Cardiac fibroblast (primary cell): Measurements from ENCODE around the gene ATF4.
A peak's percentile ranks its signal among the peaks of the same experiment; 100 is the strongest.

Experiments
- DNase-seq, 2 donors: peaks; one replicate each; pipeline versions ENCODE4 v3.0.0 to v3.0.0-alpha.2; 2010; ENCODE audit warnings: low read depth in 2 of 2
- H3K4me3 ChIP-seq, 2 donors: replicated peaks in 1 of 2; 1 replicate in 1 of 2; 2 replicates in 1 of 2; pipeline ENCODE4 v1.5.1; 2011; ENCODE audit warnings: low read depth in 2 of 2, low read length in 2 of 2, mild to moderate bottlenecking in 2 of 2, moderate library complexity in 1 of 2
- TF ChIP-seq, protein P1 (sequence below): IDR thresholded peaks from one replicate; pipeline ENCODE4 v1.5.1; 2011; ENCODE audit warnings: low read depth, mild to moderate bottlenecking, low read length, inconsistent platforms

Gene ATF4

DNA sequence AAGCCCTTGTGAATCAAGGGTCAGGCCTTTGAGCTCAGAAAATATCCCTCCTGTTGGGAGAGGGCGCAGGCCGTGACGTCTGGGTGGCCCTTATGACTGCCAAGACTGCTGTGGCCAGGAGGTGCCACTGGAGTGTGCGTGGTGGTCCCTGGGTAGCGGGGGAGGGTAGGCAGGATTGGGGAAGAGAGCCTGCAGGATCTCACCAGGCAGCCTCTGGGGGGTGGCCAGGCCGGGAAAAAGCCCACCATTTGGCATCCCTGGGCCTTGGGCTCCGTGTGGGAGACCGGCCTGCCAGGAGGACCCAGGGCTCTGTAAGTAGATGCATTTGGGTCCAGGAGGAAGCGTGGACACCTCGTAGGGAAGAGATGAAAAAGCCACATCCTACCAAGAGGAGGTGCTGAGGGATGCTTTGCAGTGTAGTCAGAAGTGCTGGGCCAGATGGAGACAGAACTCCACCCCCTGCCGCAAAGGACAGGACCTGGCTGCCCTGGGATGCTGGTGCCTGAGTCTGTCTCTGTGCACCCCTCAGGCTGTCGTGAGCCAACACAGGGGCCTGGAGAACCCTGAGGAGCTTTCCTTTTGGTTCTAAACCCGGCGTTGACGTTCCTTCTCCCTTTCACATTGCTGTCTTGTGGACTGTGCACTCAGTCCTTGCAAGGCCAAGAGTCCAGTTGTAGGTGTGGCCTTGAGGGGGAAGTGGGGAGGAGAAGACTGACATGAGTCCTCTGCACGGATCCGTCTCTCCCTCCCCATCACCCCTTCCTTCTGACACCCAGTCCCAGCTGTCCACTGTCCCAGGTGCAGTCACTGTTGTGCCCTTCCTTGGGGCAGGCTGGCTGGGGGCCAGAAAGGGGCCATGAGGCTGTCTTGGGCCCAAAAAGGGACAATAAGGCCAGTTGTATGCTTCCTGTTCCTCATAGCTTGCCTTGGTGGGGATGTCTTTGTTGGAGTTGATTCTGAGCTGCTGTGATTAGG is 31.0 kb upstream of the ATF4 start:
- TF ChIP-seq, protein P1, sequence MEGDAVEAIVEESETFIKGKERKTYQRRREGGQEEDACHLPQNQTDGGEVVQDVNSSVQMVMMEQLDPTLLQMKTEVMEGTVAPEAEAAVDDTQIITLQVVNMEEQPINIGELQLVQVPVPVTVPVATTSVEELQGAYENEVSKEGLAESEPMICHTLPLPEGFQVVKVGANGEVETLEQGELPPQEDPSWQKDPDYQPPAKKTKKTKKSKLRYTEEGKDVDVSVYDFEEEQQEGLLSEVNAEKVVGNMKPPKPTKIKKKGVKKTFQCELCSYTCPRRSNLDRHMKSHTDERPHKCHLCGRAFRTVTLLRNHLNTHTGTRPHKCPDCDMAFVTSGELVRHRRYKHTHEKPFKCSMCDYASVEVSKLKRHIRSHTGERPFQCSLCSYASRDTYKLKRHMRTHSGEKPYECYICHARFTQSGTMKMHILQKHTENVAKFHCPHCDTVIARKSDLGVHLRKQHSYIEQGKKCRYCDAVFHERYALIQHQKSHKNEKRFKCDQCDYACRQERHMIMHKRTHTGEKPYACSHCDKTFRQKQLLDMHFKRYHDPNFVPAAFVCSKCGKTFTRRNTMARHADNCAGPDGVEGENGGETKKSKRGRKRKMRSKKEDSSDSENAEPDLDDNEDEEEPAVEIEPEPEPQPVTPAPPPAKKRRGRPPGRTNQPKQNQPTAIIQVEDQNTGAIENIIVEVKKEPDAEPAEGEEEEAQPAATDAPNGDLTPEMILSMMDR, result no peak
- H3K4me3 ChIP-seq, result no peak overlapping the region
- DNase-seq, result no peak

DNA sequence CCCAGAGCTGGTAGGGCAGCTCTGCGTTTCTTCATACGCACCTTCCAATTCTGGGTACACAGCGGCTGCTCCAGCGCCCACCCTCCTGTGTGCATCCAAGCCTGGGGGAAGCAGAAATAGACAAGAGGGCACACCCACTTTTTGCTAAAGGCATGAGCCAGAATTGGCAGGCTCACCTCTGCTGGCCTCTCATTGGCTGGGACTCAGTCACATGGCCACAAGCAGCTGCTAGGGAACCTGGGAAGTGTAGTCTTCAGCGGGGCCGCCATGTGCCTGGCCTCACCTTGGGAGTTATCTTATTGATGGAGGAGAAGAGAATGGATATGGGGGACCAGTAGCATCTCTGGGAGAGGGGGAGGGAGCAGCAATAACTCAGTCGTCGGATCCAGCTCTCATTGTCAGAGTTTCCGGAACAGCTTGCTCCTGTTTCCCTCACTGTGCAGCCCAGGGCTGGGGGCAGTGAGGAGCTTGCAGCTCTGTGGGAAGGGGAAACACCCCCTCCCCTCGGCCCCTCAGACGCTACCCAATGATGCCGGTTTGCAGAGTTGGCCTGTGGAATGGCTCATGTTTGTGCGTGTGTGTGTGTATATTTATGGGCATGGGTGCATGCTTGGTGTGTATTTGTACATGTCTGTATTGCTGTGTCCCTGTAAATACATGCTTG is 30.1 kb upstream of the ATF4 start:
- peak; percentile 82 to 83 for DNase-seq
- no peak overlapping the region for H3K4me3 ChIP-seq
- TF ChIP-seq, protein P1, result no peak

DNA sequence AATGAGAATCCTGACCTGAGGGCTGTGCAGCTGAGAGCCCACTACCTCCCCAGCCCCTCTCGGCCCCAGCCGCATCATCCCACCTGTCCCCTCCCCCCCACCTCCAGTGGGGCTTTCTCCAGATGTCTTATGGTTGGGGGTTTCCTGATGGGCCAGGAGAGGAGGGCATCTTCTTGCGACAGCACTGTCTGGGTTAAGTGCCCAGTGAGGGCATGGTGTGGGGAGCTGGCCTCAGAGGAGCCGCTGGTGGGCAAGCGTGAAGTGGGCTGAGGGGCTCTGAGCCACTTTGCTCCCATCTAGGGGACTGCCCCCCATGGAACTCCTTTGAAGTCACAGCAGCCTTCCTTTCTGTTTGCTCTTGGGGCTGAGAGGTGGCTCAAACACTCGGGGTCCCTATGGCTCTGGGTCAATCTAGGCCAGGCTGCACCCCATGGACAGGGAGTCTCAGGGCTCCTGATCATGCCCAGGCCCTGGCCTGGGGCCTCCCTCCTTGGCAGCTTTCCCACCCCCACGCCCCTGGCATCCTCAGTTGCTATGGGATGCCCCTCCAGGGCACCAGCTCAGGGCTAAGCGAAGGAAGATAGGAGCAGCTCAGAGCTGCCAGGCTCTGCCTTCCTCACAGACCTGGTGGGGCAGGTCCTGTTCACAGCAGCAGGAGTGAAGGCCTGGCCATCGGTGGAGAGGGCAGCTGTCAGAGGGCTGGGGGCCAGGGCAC is 29.2 kb upstream of the ATF4 start:
- TF ChIP-seq, protein P1, result no peak
- no peak for DNase-seq
- H3K4me3 ChIP-seq, result no peak overlapping the region

DNA sequence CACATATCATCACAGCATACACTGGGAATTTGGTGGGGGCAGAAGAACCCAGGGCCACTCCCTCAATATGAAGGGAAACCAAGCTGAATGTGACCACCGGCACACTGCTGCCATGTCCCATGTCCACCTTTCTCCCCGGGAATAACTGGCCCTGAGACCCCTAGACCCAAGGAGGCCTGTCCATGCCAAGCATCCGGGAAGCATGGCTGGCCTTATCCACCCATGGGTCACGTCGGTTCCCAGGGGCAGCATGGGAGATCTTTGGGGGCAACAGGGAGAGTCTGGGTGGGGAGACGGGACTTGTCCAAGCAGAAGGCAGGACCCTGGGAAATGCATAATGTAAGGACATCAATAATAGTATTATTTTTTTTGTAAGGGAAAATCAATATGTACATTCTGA is 28.7 kb upstream of the ATF4 start:
- TF ChIP-seq, protein P1, result no peak
- no peak for DNase-seq
- H3K4me3 ChIP-seq, result no peak overlapping the region

DNA sequence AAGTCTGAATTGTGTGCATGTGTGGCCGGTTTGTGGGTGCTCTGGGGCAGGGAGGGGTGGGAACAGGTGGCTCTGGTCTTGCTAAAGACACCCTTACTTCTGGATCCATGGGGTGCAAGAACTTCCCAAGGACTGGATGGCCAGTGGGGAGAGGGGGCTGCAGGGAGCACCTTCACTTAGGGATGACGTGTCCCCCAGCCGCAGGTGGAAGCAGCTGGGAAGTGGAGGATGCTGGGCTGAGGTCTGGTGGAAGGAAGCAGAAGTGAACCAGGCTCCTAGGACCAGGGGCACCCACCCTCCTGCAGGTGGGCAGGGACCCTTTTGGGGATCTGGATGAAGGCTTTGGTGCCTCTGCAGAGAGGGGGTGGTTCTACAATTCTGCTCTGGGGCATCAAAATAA is 28.2 kb upstream of the ATF4 start:
- no peak for DNase-seq

DNA sequence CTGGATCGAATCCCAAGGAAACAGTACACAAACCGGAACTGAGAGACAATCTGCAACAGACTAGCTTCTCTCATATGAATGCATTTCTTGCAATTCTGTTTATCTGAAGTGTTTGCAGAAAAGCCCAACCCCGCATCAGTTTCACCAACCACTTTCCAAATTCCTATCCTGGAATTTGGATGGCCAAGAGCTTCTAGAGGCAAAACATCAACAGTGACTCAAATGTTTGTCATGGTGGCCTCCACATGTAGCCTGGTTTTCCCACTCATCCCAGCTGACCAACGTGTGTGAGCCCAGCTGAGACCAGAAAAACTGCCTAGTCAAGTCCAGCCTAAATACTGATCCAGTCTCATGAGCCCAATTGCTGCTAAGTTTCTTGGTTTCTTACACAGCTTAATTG is 26.6 kb upstream of the ATF4 start:
- peak; percentile 65 to 75 for DNase-seq
- H3K4me3 ChIP-seq, result no peak overlapping the region
- TF ChIP-seq, protein P1, result no peak

More for the DNA sequence above, 28.2 kb upstream of the ATF4 start:
- no peak overlapping the region for H3K4me3 ChIP-seq
- TF ChIP-seq, protein P1, result no peak
